SHP77 (cell line): Measurements from ENCODE around the gene ALKBH7.

Experiments used
- DNase-seq, 2 experiments: peaks; one replicate each; lab custom pipeline; 2025; lab: John Stamatoyannopoulos, UW

The ALKBH7 gene

DNA sequence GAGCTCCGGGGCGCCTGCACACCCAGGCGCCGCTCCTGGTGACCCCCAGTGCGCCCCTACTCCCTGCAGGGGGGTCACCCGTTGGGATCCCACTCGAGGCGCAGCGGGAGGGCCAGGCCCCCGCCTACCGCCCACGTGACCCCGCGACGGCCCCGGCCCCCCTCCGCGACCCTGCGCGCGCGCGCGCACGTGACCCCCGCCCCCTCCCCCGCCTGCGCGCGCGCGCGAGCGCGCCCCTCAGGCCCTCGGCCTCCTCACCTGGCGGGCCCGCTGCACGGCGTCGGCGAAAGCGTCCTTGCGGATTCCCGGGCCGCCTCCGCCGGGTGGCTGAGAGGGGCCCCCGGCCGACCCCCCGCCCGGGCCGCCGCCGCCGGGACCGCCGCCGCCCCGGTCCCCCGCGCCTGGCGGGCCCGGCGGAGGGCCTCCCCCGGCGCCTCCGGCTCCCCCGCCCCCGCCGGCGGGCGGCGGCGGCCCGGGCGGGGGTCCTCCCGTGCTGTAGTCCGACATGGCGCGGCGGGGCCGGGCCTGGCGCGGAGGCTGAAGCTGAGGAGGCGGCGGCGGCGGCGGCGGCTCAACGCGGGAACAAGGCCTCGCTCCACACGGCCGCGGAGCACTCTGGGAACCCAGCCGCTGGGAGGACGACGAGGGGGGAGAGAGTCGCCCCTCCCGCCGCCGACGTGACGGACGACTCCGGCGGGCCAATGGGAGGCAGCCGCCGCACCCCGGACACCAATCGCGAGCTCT lies 51.8 kb downstream of the ALKBH7 start, which contains the start of gene KHSRP:
Gene KHSRP (minus strand): TSS at position 617 of the 744 bp plus-strand sequence. CDS start 110 bp downstream, at position 507.
- no peak for DNase-seq
